ENCODE data around the gene SFMBT2.

The SFMBT2 gene

GRCh38 chr10:7443036-7443435 lies 32.2 kb upstream of the SFMBT2 start:
- TF ChIP-seq TAF1 (IDR thresholded peaks at IDR 0.05; ENCODE audit: low read depth) (no peak), YY1 (IDR thresholded peaks at IDR 0.05; ENCODE audit: low read depth) (no peak), ZBTB7A (IDR thresholded peaks at IDR 0.05; ENCODE audit: low read depth) (no peak), TEAD4 (IDR thresholded peaks at IDR 0.05) (no peak), EGR1 (IDR thresholded peaks at IDR 0.05) (no peak), REST (IDR thresholded peaks at IDR 0.05; ENCODE audit: low read depth) (no peak)

- TF ChIP-seq NFIC (IDR thresholded peaks at IDR 0.05) (no peak), RAD21 (IDR thresholded peaks at IDR 0.05; ENCODE audit: low read depth) (no peak), EGR1 (IDR thresholded peaks at IDR 0.05) (no peak), MAX (IDR thresholded peaks at IDR 0.05) (no peak), YY1 (IDR thresholded peaks at IDR 0.05; ENCODE audit: low read depth) (no peak), ZBTB7A (IDR thresholded peaks at IDR 0.05; ENCODE audit: low read depth) (no peak), TEAD4 (IDR thresholded peaks at IDR 0.05) (no peak), EP300 (IDR thresholded peaks at IDR 0.05; ENCODE audit: borderline replicate concordance) (no peak), CEBPB (IDR thresholded peaks at IDR 0.05) (no peak)
Measured at GRCh38 chr10:7441403-7442147, 30.7 kb upstream of the SFMBT2 start.

- TF ChIP-seq YY1 (IDR thresholded peaks at IDR 0.05; ENCODE audit: low read depth) (no peak), EP300 (IDR thresholded peaks at IDR 0.05; ENCODE audit: borderline replicate concordance) (no peak), FOXM1 (IDR thresholded peaks at IDR 0.05; ENCODE audit: borderline replicate concordance, low read depth) (no peak)
Measured at GRCh38 chr10:7439696-7440095, 28.9 kb upstream of the SFMBT2 start.

- TF ChIP-seq EGR1 (IDR thresholded peaks at IDR 0.05) (no peak), YY1 (IDR thresholded peaks at IDR 0.05; ENCODE audit: low read depth) (no peak), TEAD4 (IDR thresholded peaks at IDR 0.05) (no peak), MAX (IDR thresholded peaks at IDR 0.05) (no peak), CREB1 (IDR thresholded peaks at IDR 0.05; ENCODE audit: low read depth) (no peak), RAD21 (IDR thresholded peaks at IDR 0.05; ENCODE audit: low read depth) (no peak), FOXM1 (IDR thresholded peaks at IDR 0.05; ENCODE audit: borderline replicate concordance, low read depth) (no peak), CEBPB (IDR thresholded peaks at IDR 0.05) (no peak), EP300 (IDR thresholded peaks at IDR 0.05; ENCODE audit: borderline replicate concordance) (no peak), ZBTB7A (IDR thresholded peaks at IDR 0.05; ENCODE audit: low read depth) (no peak), TCF12 (IDR thresholded peaks at IDR 0.05; ENCODE audit: low read depth) (no peak), NFIC (IDR thresholded peaks at IDR 0.05) (no peak)
Measured at GRCh38 chr10:7438196-7438986, 27.6 kb upstream of the SFMBT2 start.

GRCh38 chr10:7436490-7437100 lies 25.8 kb upstream of the SFMBT2 start:
- TF ChIP-seq EGR1 (IDR thresholded peaks at IDR 0.05) (no peak), USF1 (IDR thresholded peaks at IDR 0.05) (no peak), NFIC (IDR thresholded peaks at IDR 0.05) (no peak), TEAD4 (IDR thresholded peaks at IDR 0.05) (no peak), REST (IDR thresholded peaks at IDR 0.05; ENCODE audit: low read depth) (no peak), TAF1 (IDR thresholded peaks at IDR 0.05; ENCODE audit: low read depth) (no peak)

- TF ChIP-seq YY1 (IDR thresholded peaks at IDR 0.05; ENCODE audit: low read depth) (no peak), RAD21 (IDR thresholded peaks at IDR 0.05; ENCODE audit: low read depth) (no peak), EGR1 (IDR thresholded peaks at IDR 0.05) (no peak), REST (IDR thresholded peaks at IDR 0.05; ENCODE audit: low read depth) (no peak), MAX (IDR thresholded peaks at IDR 0.05) (no peak), CEBPB (IDR thresholded peaks at IDR 0.05) (no peak), NFIC (IDR thresholded peaks at IDR 0.05) (no peak), ZBTB7A (IDR thresholded peaks at IDR 0.05; ENCODE audit: low read depth) (no peak), EP300 (IDR thresholded peaks at IDR 0.05; ENCODE audit: borderline replicate concordance) (no peak), TEAD4 (IDR thresholded peaks at IDR 0.05) (no peak)
Measured at GRCh38 chr10:7435674-7436073, 24.8 kb upstream of the SFMBT2 start.

Measured in Ishikawa (cell line).